Measurements from ENCODE around the gene STARD13. TPM values are rescaled to one million over a fixed set of nuclear protein-coding genes. Genes with fewer than 3 reads are reported as not detected.

Gene STARD13
- total RNA-seq, 1 experiment from 2014 or later: 2.1 TPM

GRCh38 chr13:33233547-33233946, 52.0 kb downstream of the STARD13 start:
- H3K9me3 Mint-ChIP-seq: peaks cover 5 to 10% of the 10 kb centered on the region in 2 experiments; a peak in 4 of 5 replicates
- DNase-seq: no peak
- no peaks in the 10 kb centered on the region for H3K79me2 ChIP-seq (ENCODE audit: insufficient read depth, low read length)
- no peaks in the 10 kb centered on the region for H3K79me1 ChIP-seq (ENCODE audit: insufficient read depth, low read depth, low read length, poor library complexity, severe bottlenecking)
- H4K20me1 ChIP-seq (ENCODE audit: control insufficient read depth, insufficient read depth, insufficient read length): no peaks in the 10 kb centered on the region
- no peak overlapping the region for H2AFZ ChIP-seq (ENCODE audit: low read length)
- WGBS (ENCODE audit: extremely low coverage, insufficient read length, low lambda C conversion rate): no CpG with 5 or more reads among the region's 5 CpGs
- H3K14ac ChIP-seq (ENCODE audit: insufficient read depth, low read length): no peak overlapping the region
- H3K56ac ChIP-seq (ENCODE audit: insufficient read length, low read depth, low read length): no peak overlapping the region
- no peak overlapping the region for H2BK15ac ChIP-seq (ENCODE audit: low read depth, low read length)
- H4K8ac ChIP-seq (replicated peaks; ENCODE audit: insufficient read length, low read depth, low read length): no peak overlapping the region
- no peaks in the 10 kb centered on the region for H3K27me3 ChIP-seq (ENCODE audit: insufficient read depth, low read length)
- H3K9me3 ChIP-seq (ENCODE audit: control insufficient read depth, low read depth, low read length): no peaks in the 10 kb centered on the region
- H3K4me3 Mint-ChIP-seq: no peak overlapping the region
- no peak for TF ChIP-seq CTCF (conservative IDR thresholded peaks at IDR 0.05)
- H2BK120ac ChIP-seq (ENCODE audit: low read depth, low read length, poor library complexity, severe bottlenecking): no peak overlapping the region
- no peaks in the 10 kb centered on the region for H3K27me3 Mint-ChIP-seq (ENCODE audit: low read depth)
- H3K23me2 ChIP-seq (ENCODE audit: insufficient read length, low read depth, low read length, poor library complexity, severe bottlenecking): no peaks in the 10 kb centered on the region
- no peak overlapping the region for H3K27ac ChIP-seq (ENCODE audit: insufficient read length, low read depth, low read length)
- no peak overlapping the region for H2BK12ac ChIP-seq (ENCODE audit: insufficient read length, low read depth, low read length)
- peaks cover 2 to 7% (median 6%) of the 10 kb centered on the region in 3 experiments; a peak in 6 of 7 replicates for H3K36me3 Mint-ChIP-seq (ENCODE audit: insufficient read depth in 1 of 3, low read depth in 3 of 3)
- no peak overlapping the region for H3K23ac ChIP-seq (ENCODE audit: insufficient read length, low read depth, low read length)
- no peak overlapping the region for H2BK5ac ChIP-seq (ENCODE audit: insufficient read length, low read length)
- no peak overlapping the region for H2AK5ac ChIP-seq (ENCODE audit: insufficient read length, low read length)
- H2BK20ac ChIP-seq (ENCODE audit: low read depth, low read length, poor library complexity, severe bottlenecking): no peak overlapping the region
- no peak overlapping the region for H3K9ac ChIP-seq (ENCODE audit: extremely low read depth, insufficient read length, low read length)
- no peak overlapping the region; a peak in 2 of 7 replicates for H3K27ac Mint-ChIP-seq
- H3K4me2 ChIP-seq (ENCODE audit: insufficient read depth, insufficient read length, low read length): no peak overlapping the region
- H3K4me1 Mint-ChIP-seq: peaks cover 19 to 21% of the 10 kb centered on the region in 2 experiments
- no peak overlapping the region for H4K5ac ChIP-seq (ENCODE audit: insufficient read length, low read depth, low read length)
- H3K4me1 ChIP-seq (ENCODE audit: insufficient read depth, low read length): peaks cover 7% of the 10 kb centered on the region; the same call in 1 of the 2 replicates
- H4K91ac ChIP-seq (ENCODE audit: insufficient read length, low read depth, low read length): no peak overlapping the region
- H3K18ac ChIP-seq (ENCODE audit: insufficient read length, low read depth, low read length): no peak overlapping the region
- no peak overlapping the region for H3K4ac ChIP-seq (ENCODE audit: low read depth, low read length)
- H3T11ph ChIP-seq (ENCODE audit: low read length): no peak overlapping the region

Measured in H9 (cell line).